Adrenal gland (tissue), 12 donors: ENCODE data around the gene PROK1. TPM values are rescaled to one million over a fixed set of nuclear protein-coding genes. Genes with fewer than 3 reads are reported as not detected.

Experiments
- DNase-seq, 7 donors: peaks; one replicate each; pipeline ENCODE4 v3.0.0-alpha.2; 2019 to 2020
- H3K27ac ChIP-seq, 5 donors: fragments of 200-600 bp; sonication (generic) in 4 of 5; 1 replicate in 3 of 5; 2 replicates in 2 of 5; pipeline versions ENCODE4 v1.5.1 to v1.8.0; 2016 to 2020; ENCODE audit warnings: mild to moderate bottlenecking in 1 of 5
- H3K27me3 ChIP-seq: fragments of 200-600 bp; 2 replicates; pipeline ENCODE4 v1.8.0; 2021
- H3K36me3 ChIP-seq, 2 donors: fragments of 200-600 bp; replicated peaks in 1 of 2; 1 replicate in 1 of 2; 2 replicates in 1 of 2; pipeline versions ENCODE4 v1.5.1 to v1.8.0; 2018 to 2022
- H3K4me1 ChIP-seq, 2 donors: fragments of 200-600 bp; replicated peaks in 1 of 2; 1 replicate in 1 of 2; 2 replicates in 1 of 2; pipeline versions ENCODE4 v1.5.1 to v1.8.0; 2018 to 2021
- H3K4me3 ChIP-seq, 4 donors: fragments of 200-600 bp; sonication (generic) in 3 of 4; one replicate each; pipeline ENCODE4 v1.5.1; 2016 to 2018
- H3K9me3 ChIP-seq, 3 donors: fragments of 200-600 bp; sonication (generic) in 1 of 3; replicated peaks in 1 of 3; 1 replicate in 2 of 3; 2 replicates in 1 of 3; pipeline versions ENCODE4 v1.5.1 to v1.8.0; 2016 to 2021
- CTCF ChIP-seq, 6 experiments: fragments of 450-650 bp in 4 of 6; fragments of 200-600 bp in 2 of 6; sonication (generic) in 1 of 6; IDR thresholded peaks; 1 replicate in 5 of 6; 2 replicates in 1 of 6; pipeline versions ENCODE4 v1.5.1 to v1.8.0; 2016 to 2021; ENCODE audit warnings: antibody characterized with exemption in 6 of 6, mild to moderate bottlenecking in 2 of 6, moderate library complexity in 1 of 6
- POLR2A ChIP-seq, 2 donors: fragments of 450-650 bp; IDR thresholded peaks; one replicate each; pipeline ENCODE4 v1.6.1; 2017; ENCODE audit warnings: antibody characterized with exemption in 2 of 2, mild to moderate bottlenecking in 2 of 2, moderate library complexity in 1 of 2
- WGBS, 4 donors: extraction: QIAGEN DNeasy Blood & Tissue Kit in 2 of 4; methylation state at CpG; one replicate each; pipeline versions ENCODE4 v1.1.5 to v1.1.7; 2013 to 2017; 5-methylcytosine and 5-hydroxymethylcytosine counted together
- intact Hi-C, 2 donors: fragments of 100-400 bp; cut with DNase I; formaldehyde crosslinking; loops; one replicate each; pipeline versions ENCODE4 v1.14.1 to v1.15.0; 2022 to 2023
- polyA plus RNA-seq, 3 donors: library from polyadenylated mRNA; stranded (reverse); fragments of 200-250 nt in 2 of 3; fragments of 350-450 nt in 1 of 3; fragmentation: Illumina TruSeq in 1 of 3; extraction: RNeasy Lipid Tissue Mini Kit (QIAGEN cat#74804) in 1 of 3; gene quantifications; one replicate each; pipeline ENCODE4 v1.2.3, GENCODE V29; 2013 to 2014
- total RNA-seq, 9 donors: library from RNA; depleted of rRNA in 4 of 9; stranded (reverse); fragments of >200 nt in 4 of 9; fragments of 120-200 nt in 1 of 9; fragmentation: NEBNext Ultra II Directional in 1 of 9; extraction: Animal tissue kit (Norgen Biotek cat#: 25700) in 1 of 9; gene quantifications; one replicate each; pipeline versions ENCODE4 v1.1.0 to v1.2.4, GENCODE V29; 2013 to 2023
- donor health status: healthy with polysubstance abuse.
- donor health status: Bipolar disorder and iron deficiency.
- donor health status: DM: yes; HTN: yes; CAD: no.
- donor health status: DM: no; HTN: no; CAD: no.
- donor health status: DM: no; HTN: no; CAD: no.
- donor health status: DM: yes; HTN: yes; CAD: no.

PROK1 gene
- total and polyA plus RNA-seq, 12 donors: 0.76 to 12.9 (median 5.0) TPM; not detected in 1

- H3K27me3 ChIP-seq: no peaks in the 10 kb centered on the region
- H3K9me3 ChIP-seq: no peaks in the 10 kb centered on the region
- intact Hi-C loops: no loop called here
- peak; percentile 30 to 70 (median 61) for DNase-seq
- H3K4me3 ChIP-seq: no peak overlapping the region
- peak overlapping the region in 2 of 5 donors; percentile 9 to 49 for H3K27ac ChIP-seq
- TF ChIP-seq POLR2A (IDR thresholded peaks at IDR 0.05): no peak
- no peak for TF ChIP-seq CTCF (IDR thresholded peaks at IDR 0.05)
- no peaks in the 10 kb centered on the region for H3K36me3 ChIP-seq
- peaks cover 7 to 10% of the 10 kb centered on the region in 2 donors for H3K4me1 ChIP-seq
- 53 to 79% (median 70%) methylated on average over 2 of the region's 2 CpGs for WGBS, 4 donors
These were observed 26.1 kb downstream of the PROK1 start for GRCh38 chr1:110477041-110477440.

- H3K9me3 ChIP-seq: no peaks in the 10 kb centered on the region
- WGBS, 4 donors: 36 to 54% (median 48%) methylated on average over 3 of the region's 3 CpGs
- H3K4me1 ChIP-seq: peaks cover 11 to 14% of the 10 kb centered on the region in 2 donors
- TF ChIP-seq CTCF (IDR thresholded peaks at IDR 0.05) (peak in 4 of 6 experiments; percentile 7 to 24 (median 22)), POLR2A (IDR thresholded peaks at IDR 0.05) (no peak)
- peak overlapping the region in 2 of 5 donors; percentile 9 to 49 for H3K27ac ChIP-seq
- peak in 5 of 7 donors; percentile 31 to 56 (median 37) for DNase-seq
- no peak overlapping the region for H3K4me3 ChIP-seq
- no peaks in the 10 kb centered on the region for H3K27me3 ChIP-seq
- intact Hi-C loops: no loop called here
- no peaks in the 10 kb centered on the region for H3K36me3 ChIP-seq
These were observed 26.6 kb downstream of the PROK1 start for GRCh38 chr1:110477445-110477957.

- intact Hi-C loops: no loop called here
- Histone ChIP-seq H3K36me3 (no peaks in the 10 kb centered on the region), H3K27ac (no peak overlapping the region), H3K4me1 (peaks cover 15 to 16% of the 10 kb centered on the region in 2 donors), H3K27me3 (no peaks in the 10 kb centered on the region), H3K9me3 (no peaks in the 10 kb centered on the region), H3K4me3 (no peak overlapping the region)
- 85 to 92% (median 88%) methylated on average over 2 to 3 of the region's 3 CpGs for WGBS, 4 donors
- TF ChIP-seq CTCF (IDR thresholded peaks at IDR 0.05): peak in 1 of 6 experiments; percentile 3
- no peak for TF ChIP-seq POLR2A (IDR thresholded peaks at IDR 0.05)
- DNase-seq: no peak
These were observed 27.2 kb downstream of the PROK1 start for GRCh38 chr1:110477967-110478640.

GRCh38 chr1:110478886-110479285, 27.9 kb downstream of the PROK1 start:
- no peak for DNase-seq
- no peaks in the 10 kb centered on the region for H3K27me3 ChIP-seq
- TF ChIP-seq CTCF (IDR thresholded peaks at IDR 0.05): no peak
- TF ChIP-seq POLR2A (IDR thresholded peaks at IDR 0.05): no peak
- 91 to 98% (median 92%) methylated on average over 5 to 8 of the region's 8 CpGs for WGBS, 4 donors
- no peaks in the 10 kb centered on the region for H3K36me3 ChIP-seq
- intact Hi-C loops: no loop called here
- H3K27ac ChIP-seq: no peak overlapping the region
- no peaks in the 10 kb centered on the region for H3K9me3 ChIP-seq
- H3K4me1 ChIP-seq: peaks cover 15 to 16% of the 10 kb centered on the region in 2 donors
- H3K4me3 ChIP-seq: no peak overlapping the region
